ENCODE results near the gene METTL26.

DNA sequence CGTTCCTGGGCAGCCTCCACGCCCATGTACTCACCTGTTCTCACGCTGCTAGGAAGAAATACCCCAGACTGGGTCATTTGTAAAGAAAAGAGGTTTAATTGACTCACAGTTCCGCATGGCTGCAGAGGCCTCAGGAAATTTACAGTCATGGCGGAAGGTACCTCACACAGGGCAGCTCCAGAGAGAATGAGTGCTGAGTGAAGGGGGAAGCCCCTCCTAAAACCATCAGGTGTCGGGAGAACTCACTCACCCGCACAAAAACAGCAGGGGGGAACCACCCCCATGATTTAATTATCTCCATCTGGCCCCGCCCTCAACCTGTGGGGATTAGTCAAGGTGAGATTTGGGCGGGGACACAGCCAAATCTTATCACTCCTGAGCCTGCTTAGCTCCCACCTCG, 28.1 kb downstream of the METTL26 start:
- TF ChIP-seq, protein P1, sequence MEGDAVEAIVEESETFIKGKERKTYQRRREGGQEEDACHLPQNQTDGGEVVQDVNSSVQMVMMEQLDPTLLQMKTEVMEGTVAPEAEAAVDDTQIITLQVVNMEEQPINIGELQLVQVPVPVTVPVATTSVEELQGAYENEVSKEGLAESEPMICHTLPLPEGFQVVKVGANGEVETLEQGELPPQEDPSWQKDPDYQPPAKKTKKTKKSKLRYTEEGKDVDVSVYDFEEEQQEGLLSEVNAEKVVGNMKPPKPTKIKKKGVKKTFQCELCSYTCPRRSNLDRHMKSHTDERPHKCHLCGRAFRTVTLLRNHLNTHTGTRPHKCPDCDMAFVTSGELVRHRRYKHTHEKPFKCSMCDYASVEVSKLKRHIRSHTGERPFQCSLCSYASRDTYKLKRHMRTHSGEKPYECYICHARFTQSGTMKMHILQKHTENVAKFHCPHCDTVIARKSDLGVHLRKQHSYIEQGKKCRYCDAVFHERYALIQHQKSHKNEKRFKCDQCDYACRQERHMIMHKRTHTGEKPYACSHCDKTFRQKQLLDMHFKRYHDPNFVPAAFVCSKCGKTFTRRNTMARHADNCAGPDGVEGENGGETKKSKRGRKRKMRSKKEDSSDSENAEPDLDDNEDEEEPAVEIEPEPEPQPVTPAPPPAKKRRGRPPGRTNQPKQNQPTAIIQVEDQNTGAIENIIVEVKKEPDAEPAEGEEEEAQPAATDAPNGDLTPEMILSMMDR (IDR thresholded peaks at IDR 0.05), result no peak
- TF ChIP-seq POLR2A (IDR thresholded peaks at IDR 0.05), result no peak
- no peak for TF ChIP-seq EP300 (IDR thresholded peaks at IDR 0.05)
- TF ChIP-seq POLR2AphosphoS5 (IDR thresholded peaks at IDR 0.05), result no peak

Data from stomach (tissue), 4 donors.